Activated T-cell treated with anti-CD3 and anti-CD28 coated beads for 24 hours (primary cell): ENCODE data around the gene KCNK3.

Experiments used
- DNase-seq: peaks from one replicate; pipeline ENCODE4 v3.0.0-alpha.2; 2020; ENCODE audit warnings: low read depth

Gene KCNK3

GRCh38 chr2:26691881-26692278 lies 642 bp upstream of the KCNK3 start:
- no peak for DNase-seq

- no peak for DNase-seq
These were observed 651 bp downstream of the KCNK3 start for GRCh38 chr2:26692897-26693849.

- no peak for DNase-seq
These were observed 1.5 kb downstream of the KCNK3 start for GRCh38 chr2:26694001-26694400.

GRCh38 chr2:26696351-26696816 lies 3.9 kb downstream of the KCNK3 start:
- DNase-seq: no peak

GRCh38 chr2:26697425-26697824 lies 4.9 kb downstream of the KCNK3 start:
- no peak for DNase-seq

- DNase-seq: no peak
These were observed 6.8 kb downstream of the KCNK3 start for GRCh38 chr2:26699295-26699694.

- no peak for DNase-seq
These were observed 7.6 kb downstream of the KCNK3 start for GRCh38 chr2:26700078-26700477.

- DNase-seq: no peak
These were observed 9.1 kb downstream of the KCNK3 start for GRCh38 chr2:26701596-26701995.

- DNase-seq: no peak
These were observed 9.5 kb downstream of the KCNK3 start for GRCh38 chr2:26702025-26702424.

- no peak for DNase-seq
These were observed 12.0 kb downstream of the KCNK3 start for GRCh38 chr2:26704441-26704977.

- DNase-seq: no peak
These were observed 12.6 kb downstream of the KCNK3 start for GRCh38 chr2:26705126-26705525.

- DNase-seq: no peak
These were observed 13.6 kb downstream of the KCNK3 start for GRCh38 chr2:26706093-26706492.

- no peak for DNase-seq
These were observed 14.3 kb downstream of the KCNK3 start for GRCh38 chr2:26706616-26707473.

- DNase-seq: no peak
These were observed 15.2 kb downstream of the KCNK3 start for GRCh38 chr2:26707747-26708146.

- DNase-seq: no peak
These were observed 15.9 kb downstream of the KCNK3 start for GRCh38 chr2:26708457-26708856.

GRCh38 chr2:26709323-26710110 lies 17.0 kb downstream of the KCNK3 start:
- DNase-seq: no peak

GRCh38 chr2:26710145-26710544 lies 17.6 kb downstream of the KCNK3 start:
- no peak for DNase-seq

GRCh38 chr2:26710743-26711456 lies 18.4 kb downstream of the KCNK3 start:
- DNase-seq: no peak

GRCh38 chr2:26711457-26712161 lies 19.1 kb downstream of the KCNK3 start:
- DNase-seq: no peak
